Colon (tissue), 2 donors: ENCODE measurements around the gene LIAS.
A peak's percentile ranks its signal among the peaks of the same experiment; 100 is the strongest.
"Not testable (repeated sequence)": the region's sequence is repeated elsewhere in the genome, so short reads cannot be mapped to it uniquely, and the experiment has no call there.

Experiments
- FAIRE-seq: peaks from 2 replicates; lab custom pipeline; 2012; peaks lifted over from hg19 to GRCh38; lab: Jason Lieb, UNC
- donor health status: control.
- donor health status: control.

LIAS gene

GRCh38 chr4:39452860-39453587 lies 5.8 kb upstream of the LIAS start:
- FAIRE-seq = no peak

- no peak for FAIRE-seq
Observed at GRCh38 chr4:39453738-39454137, 5.1 kb upstream of the LIAS start.

GRCh38 chr4:39455486-39455885 lies 3.4 kb upstream of the LIAS start:
- no peak for FAIRE-seq

- FAIRE-seq = no peak
Observed at GRCh38 chr4:39456946-39457763, 1.7 kb upstream of the LIAS start.

- not testable (repeated sequence) for FAIRE-seq
Observed at GRCh38 chr4:39458161-39458504, 723 bp upstream of the LIAS start.

GRCh38 chr4:39464886-39465501 lies 6.1 kb downstream of the LIAS start:
- no peak for FAIRE-seq

GRCh38 chr4:39466747-39467146 lies 7.9 kb downstream of the LIAS start:
- no peak for FAIRE-seq

GRCh38 chr4:39467464-39467863 lies 8.6 kb downstream of the LIAS start:
- no peak for FAIRE-seq

GRCh38 chr4:39469429-39470077 lies 10.7 kb downstream of the LIAS start:
- peak; percentile 86 for FAIRE-seq

- no peak for FAIRE-seq
Observed at GRCh38 chr4:39470402-39470801, 11.5 kb downstream of the LIAS start.

- FAIRE-seq = no peak
Observed at GRCh38 chr4:39472396-39472795, 13.5 kb downstream of the LIAS start.

GRCh38 chr4:39476187-39476895 lies 17.5 kb downstream of the LIAS start:
- FAIRE-seq = no peak

GRCh38 chr4:39480251-39480650 lies 21.4 kb downstream of the LIAS start:
- FAIRE-seq = no peak

GRCh38 chr4:39480902-39481695 lies 22.2 kb downstream of the LIAS start:
- no peak for FAIRE-seq

GRCh38 chr4:39484582-39485272 lies 25.9 kb downstream of the LIAS start:
- no peak for FAIRE-seq

GRCh38 chr4:39486221-39486804 lies 27.5 kb downstream of the LIAS start:
- no peak for FAIRE-seq

GRCh38 chr4:39490322-39490721 lies 31.5 kb downstream of the LIAS start:
- FAIRE-seq = no peak

- no peak for FAIRE-seq
Observed at GRCh38 chr4:39494354-39494753, 35.5 kb downstream of the LIAS start.

GRCh38 chr4:39495446-39496213 lies 36.8 kb downstream of the LIAS start:
- no peak for FAIRE-seq
